GM19395 (cell line): ENCODE data around the gene PAGE2.
"Not testable (repeated sequence)": the region's sequence is repeated elsewhere in the genome, so short reads cannot be mapped to it uniquely, and the experiment has no call there.

Source experiments
- ATAC-seq: cut with Tn5 transposase; IDR thresholded peaks from one replicate; pipeline ENCODE4 v1.9.1; 2021; ENCODE audit warnings: mild to moderate bottlenecking, moderate library complexity; ENCODE audit not compliant: unreplicated experiment

The PAGE2 gene

GRCh38 chrX:55120761-55121358 is 32.0 kb downstream of the PAGE2 start:
- ATAC-seq: no peak

- ATAC-seq: no peak
These were observed 35.1 kb downstream of the PAGE2 start for GRCh38 chrX:55123900-55124299.

GRCh38 chrX:55127692-55128091 is 38.9 kb downstream of the PAGE2 start:
- no peak for ATAC-seq

GRCh38 chrX:55129361-55129760 is 40.5 kb downstream of the PAGE2 start:
- no peak for ATAC-seq

GRCh38 chrX:55130481-55130880 is 41.7 kb downstream of the PAGE2 start:
- ATAC-seq: no peak

GRCh38 chrX:55132416-55132815 is 43.6 kb downstream of the PAGE2 start:
- ATAC-seq: no peak

GRCh38 chrX:55135171-55135570 is 46.4 kb downstream of the PAGE2 start:
- ATAC-seq: no peak

GRCh38 chrX:55140800-55141199 is 52.0 kb downstream of the PAGE2 start:
- not testable (repeated sequence) for ATAC-seq
